HepG2 (cell line): Measurements from ENCODE around the gene FAF2. TPM values are rescaled to one million over a fixed set of nuclear protein-coding genes. Genes with fewer than 3 reads are reported as not detected.

Source experiments
- ARHGAP35 ChIP-seq: sonication (generic); formaldehyde crosslinking; IDR thresholded peaks from 2 replicates; pipeline ENCODE4 v1.9.0; 2022; ENCODE audit warnings: mild to moderate bottlenecking, inconsistent platforms, moderate library complexity, missing genetic modification reagents, borderline replicate concordance
- ASH2L ChIP-seq: fragments of 300-600, 200-600 bp; sonication (generic); IDR thresholded peaks from 2 replicates; pipeline ENCODE4 v1.7.0; 2017; ENCODE audit warnings: low read depth, mild to moderate bottlenecking, moderate library complexity, mixed read lengths, low read length; ENCODE audit not compliant: insufficient read length
- ATF1 ChIP-seq: IDR thresholded peaks from 2 replicates; pipeline ENCODE4 v1.6.1; 2016; ENCODE audit warnings: mild to moderate bottlenecking, control low read depth
- GTF3A ChIP-seq: sonication (generic); formaldehyde crosslinking; conservative IDR thresholded peaks from 2 replicates; pipeline ENCODE4 v1.4.0; 2020; ENCODE audit warnings: mild to moderate bottlenecking, missing genetic modification reagents
- HNF4G ChIP-seq, 2 experiments: sonication (generic) in 1 of 2; formaldehyde crosslinking in 1 of 2; IDR thresholded peaks; 2 replicates each; pipeline versions ENCODE4 v1.4.0 to v1.6.1; 2011 to 2020; ENCODE audit warnings: borderline replicate concordance in 2 of 2, low read depth in 2 of 2, mild to moderate bottlenecking in 2 of 2, low read length in 1 of 2, missing genetic modification reagents in 1 of 2, moderate library complexity in 1 of 2
- KDM4B ChIP-seq: sonication (generic); formaldehyde crosslinking; IDR thresholded peaks from 2 replicates; pipeline ENCODE4 v1.4.0; 2020; ENCODE audit warnings: missing genetic modification reagents
- KDM5B ChIP-seq: sonication (generic); formaldehyde crosslinking; IDR thresholded peaks from 2 replicates; pipeline ENCODE4 v1.4.0; 2020; ENCODE audit warnings: missing genetic modification reagents, mild to moderate bottlenecking, borderline replicate concordance
- MZF1 ChIP-seq: sonication (generic); formaldehyde crosslinking; IDR thresholded peaks from 2 replicates; pipeline ENCODE4 v1.8.1; 2023; ENCODE audit warnings: mild to moderate bottlenecking, missing genetic modification reagents, borderline replicate concordance
- NONO ChIP-seq, 2 experiments: fragments of 450-650 bp in 1 of 2; sonication (generic) in 1 of 2; formaldehyde crosslinking in 1 of 2; IDR thresholded peaks in 1 of 2; conservative IDR thresholded peaks in 1 of 2; 2 replicates each; pipeline versions ENCODE4 v1.6.1 to v1.8.0; 2017 to 2022; ENCODE audit warnings: mild to moderate bottlenecking in 1 of 2, missing genetic modification reagents in 1 of 2, moderate library complexity in 1 of 2
- PHF8 ChIP-seq: sonication (generic); formaldehyde crosslinking; IDR thresholded peaks from 2 replicates; pipeline ENCODE4 v1.5.0; 2020; ENCODE audit warnings: missing genetic modification reagents
- RBM39 ChIP-seq: fragments of 200-400 bp; formaldehyde crosslinking; IDR thresholded peaks from one replicate; pipeline ENCODE4 v1.6.1; 2018; ENCODE audit warnings: antibody characterized with exemption, mild to moderate bottlenecking, low read depth, low read length; ENCODE audit not compliant: poor library complexity, severe bottlenecking
- SIX1 ChIP-seq: sonication (generic); formaldehyde crosslinking; IDR thresholded peaks from 2 replicates; pipeline ENCODE4 v1.4.0; 2020; ENCODE audit warnings: missing genetic modification reagents, borderline replicate concordance
- SRSF9 ChIP-seq: fragments of 200-400 bp; formaldehyde crosslinking; IDR thresholded peaks from 2 replicates; pipeline ENCODE4 v1.6.1; 2018; ENCODE audit warnings: borderline replicate concordance, mild to moderate bottlenecking, low read depth, low read length; ENCODE audit not compliant: insufficient read depth, poor library complexity, severe bottlenecking
- TBL1XR1 ChIP-seq: fragments of 150-350 bp; IDR thresholded peaks from 2 replicates; pipeline ENCODE4 v1.6.1; 2014; ENCODE audit warnings: borderline replicate concordance, low read length; ENCODE audit not compliant: partially characterized antibody
- ZFYVE20 ChIP-seq: sonication (generic); formaldehyde crosslinking; IDR thresholded peaks from 2 replicates; pipeline ENCODE4 v1.8.0; 2023; ENCODE audit warnings: low read depth, mild to moderate bottlenecking, moderate library complexity, missing genetic modification reagents, borderline replicate concordance
- ZNF441 ChIP-seq: sonication (generic); formaldehyde crosslinking; IDR thresholded peaks from 2 replicates; pipeline ENCODE4 v1.7.0; 2021; ENCODE audit warnings: missing genetic modification reagents, borderline replicate concordance
- polyA plus RNA-seq, 8 experiments: library from polyadenylated mRNA; depleted of rRNA in 3 of 8; stranded (reverse) in 7 of 8; unstranded in 1 of 8; fragments of >200 nt; fragmentation: Illumina TruSeq in 4 of 8; extraction: Trizol in 4 of 8; gene quantifications; 2 replicates each; pipeline versions ENCODE4 v1.2.1 to v1.2.3, GENCODE V29; 2011 to 2016; ENCODE audit warnings: low read depth in 4 of 8, missing spikeins in 1 of 8, mixed read lengths in 1 of 8; ENCODE audit not compliant: insufficient read depth in 1 of 8
- total RNA-seq, 5 experiments: library from RNA; depleted of rRNA; stranded (reverse); fragments of >200 nt; fragmentation: Illumina TruSeq; extraction: Trizol; gene quantifications; 2 replicates each; pipeline ENCODE4 v1.2.3, GENCODE V29; 2016; ENCODE audit warnings: low read depth in 1 of 5
- TF ChIP-seq, protein P1 (sequence below): sonication (generic); formaldehyde crosslinking; IDR thresholded peaks from 2 replicates; pipeline ENCODE4 v1.9.0; 2022; ENCODE audit warnings: low read depth, missing genetic modification reagents
- TF ChIP-seq, protein P2 (sequence below): sonication (generic); formaldehyde crosslinking; IDR thresholded peaks from 2 replicates; pipeline ENCODE4 v1.4.0; 2020; ENCODE audit warnings: mild to moderate bottlenecking, missing genetic modification reagents
- TF ChIP-seq, protein P3 (sequence below): sonication (generic); formaldehyde crosslinking; IDR thresholded peaks from 2 replicates; pipeline ENCODE4 v1.5.1; 2020; ENCODE audit warnings: mild to moderate bottlenecking, missing genetic modification reagents, borderline replicate concordance
- TF ChIP-seq, protein P4 (sequence below): sonication (generic); formaldehyde crosslinking; IDR thresholded peaks from 2 replicates; pipeline ENCODE4 v1.8.1; 2022; ENCODE audit warnings: low read depth, mild to moderate bottlenecking, missing genetic modification reagents

The FAF2 gene
- total and polyA plus RNA-seq, 2 of the 13 experiments (the other 11 are each of a cell fraction or from before 2014, with no cell fraction given), result 27.8 to 34.3 TPM

DNA sequence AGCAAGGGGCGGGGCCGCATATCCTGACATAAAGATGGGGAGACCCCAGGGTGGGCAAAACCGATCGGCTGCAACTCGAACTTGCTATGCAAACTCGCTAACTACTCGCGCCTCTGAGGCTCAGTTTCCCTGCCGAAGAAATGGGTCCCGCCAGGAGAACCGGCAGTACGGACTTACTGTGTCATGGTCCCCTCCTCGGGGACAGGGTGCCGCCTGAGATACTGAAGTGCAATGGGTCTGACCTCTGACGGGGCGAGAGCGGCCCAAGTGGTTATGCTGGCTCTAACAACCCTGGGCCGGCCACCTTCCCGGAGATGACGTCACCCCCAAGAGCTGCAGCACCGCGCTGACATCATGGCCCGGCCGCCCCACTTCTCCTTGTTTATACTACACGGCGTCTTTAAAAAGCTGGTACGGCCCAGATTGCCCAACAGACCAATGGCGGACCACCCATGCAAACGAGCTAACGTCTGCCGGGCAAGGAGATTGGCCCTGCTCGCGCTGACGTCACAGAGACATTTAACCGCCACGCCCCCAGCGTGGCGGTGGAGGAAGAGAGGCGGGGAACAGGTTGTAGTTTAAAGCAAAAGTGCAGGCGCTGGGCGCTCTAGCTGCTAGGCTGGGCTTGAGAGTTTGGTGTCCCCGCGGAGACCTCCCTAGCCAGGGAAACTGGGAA is 89.5 kb downstream of the FAF2 start (continued):
- TF ChIP-seq, protein P1, sequence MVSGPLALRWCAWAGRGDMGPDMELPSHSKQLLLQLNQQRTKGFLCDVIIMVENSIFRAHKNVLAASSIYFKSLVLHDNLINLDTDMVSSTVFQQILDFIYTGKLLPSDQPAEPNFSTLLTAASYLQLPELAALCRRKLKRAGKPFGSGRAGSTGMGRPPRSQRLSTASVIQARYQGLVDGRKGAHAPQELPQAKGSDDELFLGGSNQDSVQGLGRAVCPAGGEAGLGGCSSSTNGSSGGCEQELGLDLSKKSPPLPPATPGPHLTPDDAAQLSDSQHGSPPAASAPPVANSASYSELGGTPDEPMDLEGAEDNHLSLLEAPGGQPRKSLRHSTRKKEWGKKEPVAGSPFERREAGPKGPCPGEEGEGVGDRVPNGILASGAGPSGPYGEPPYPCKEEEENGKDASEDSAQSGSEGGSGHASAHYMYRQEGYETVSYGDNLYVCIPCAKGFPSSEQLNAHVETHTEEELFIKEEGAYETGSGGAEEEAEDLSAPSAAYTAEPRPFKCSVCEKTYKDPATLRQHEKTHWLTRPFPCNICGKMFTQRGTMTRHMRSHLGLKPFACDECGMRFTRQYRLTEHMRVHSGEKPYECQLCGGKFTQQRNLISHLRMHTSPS, result no peak
- TF ChIP-seq ZFYVE20 (CRISPR knock-in tag), result no peak
- TF ChIP-seq KDM5B, result peak; percentile 70; the same call in 1 of the 2 replicates
- no peak for TF ChIP-seq HNF4G (IDR thresholded peaks at IDR 0.05; ENCODE audit: borderline replicate concordance, low read depth, low read length)
- 0 out of 2 replicates have a peak, but pooled peaks have one; percentile 12 for TF ChIP-seq HNF4G (CRISPR knock-in tag; IDR thresholded peaks at IDR 0.05; ENCODE audit: borderline replicate concordance, low read depth)
- TF ChIP-seq, protein P2, sequence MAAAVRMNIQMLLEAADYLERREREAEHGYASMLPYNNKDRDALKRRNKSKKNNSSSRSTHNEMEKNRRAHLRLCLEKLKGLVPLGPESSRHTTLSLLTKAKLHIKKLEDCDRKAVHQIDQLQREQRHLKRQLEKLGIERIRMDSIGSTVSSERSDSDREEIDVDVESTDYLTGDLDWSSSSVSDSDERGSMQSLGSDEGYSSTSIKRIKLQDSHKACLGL (CRISPR knock-in tag), result 0 out of 2 replicates have a peak, but pooled peaks have one; percentile 33
- 0 out of 2 replicates have a peak, but pooled peaks have one; percentile 8 for TF ChIP-seq ARHGAP35
- no peak for TF ChIP-seq NONO (IDR thresholded peaks at IDR 0.05)
- peak; percentile 83 for TF ChIP-seq NONO (CRISPR knock-in tag; conservative IDR thresholded peaks at IDR 0.05)
- TF ChIP-seq ZNF441 (CRISPR knock-in tag), result no peak
- no peak for TF ChIP-seq PHF8 (CRISPR knock-in tag)
- peak; percentile 62 for TF ChIP-seq TBL1XR1
- TF ChIP-seq ATF1 (CRISPR knock-in tag), result peak; percentile 92
- TF ChIP-seq SRSF9, result no peak
- TF ChIP-seq, protein P3, sequence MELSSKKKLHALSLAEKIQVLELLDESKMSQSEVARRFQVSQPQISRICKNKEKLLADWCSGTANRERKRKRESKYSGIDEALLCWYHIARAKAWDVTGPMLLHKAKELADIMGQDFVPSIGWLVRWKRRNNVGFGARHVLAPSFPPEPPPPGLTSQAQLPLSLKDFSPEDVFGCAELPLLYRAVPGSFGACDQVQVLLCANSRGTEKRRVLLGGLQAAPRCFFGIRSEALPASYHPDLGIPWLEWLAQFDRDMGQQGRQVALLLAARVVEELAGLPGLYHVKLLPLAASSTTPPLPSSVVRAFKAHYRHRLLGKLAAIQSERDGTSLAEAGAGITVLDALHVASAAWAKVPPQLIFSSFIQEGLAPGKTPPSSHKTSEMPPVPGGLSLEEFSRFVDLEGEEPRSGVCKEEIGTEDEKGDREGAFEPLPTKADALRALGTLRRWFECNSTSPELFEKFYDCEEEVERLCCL (CRISPR knock-in tag), result 0 out of 2 replicates have a peak, but pooled peaks have one; percentile 29
- peak; percentile 51 for TF ChIP-seq RBM39
- peak; percentile 81 for TF ChIP-seq ASH2L
- no peak for TF ChIP-seq KDM4B (CRISPR knock-in tag)
- TF ChIP-seq GTF3A, result no peak
- TF ChIP-seq MZF1 (CRISPR knock-in tag), result peak; percentile 87; the same call in 1 of the 2 replicates
- TF ChIP-seq, protein P4, sequence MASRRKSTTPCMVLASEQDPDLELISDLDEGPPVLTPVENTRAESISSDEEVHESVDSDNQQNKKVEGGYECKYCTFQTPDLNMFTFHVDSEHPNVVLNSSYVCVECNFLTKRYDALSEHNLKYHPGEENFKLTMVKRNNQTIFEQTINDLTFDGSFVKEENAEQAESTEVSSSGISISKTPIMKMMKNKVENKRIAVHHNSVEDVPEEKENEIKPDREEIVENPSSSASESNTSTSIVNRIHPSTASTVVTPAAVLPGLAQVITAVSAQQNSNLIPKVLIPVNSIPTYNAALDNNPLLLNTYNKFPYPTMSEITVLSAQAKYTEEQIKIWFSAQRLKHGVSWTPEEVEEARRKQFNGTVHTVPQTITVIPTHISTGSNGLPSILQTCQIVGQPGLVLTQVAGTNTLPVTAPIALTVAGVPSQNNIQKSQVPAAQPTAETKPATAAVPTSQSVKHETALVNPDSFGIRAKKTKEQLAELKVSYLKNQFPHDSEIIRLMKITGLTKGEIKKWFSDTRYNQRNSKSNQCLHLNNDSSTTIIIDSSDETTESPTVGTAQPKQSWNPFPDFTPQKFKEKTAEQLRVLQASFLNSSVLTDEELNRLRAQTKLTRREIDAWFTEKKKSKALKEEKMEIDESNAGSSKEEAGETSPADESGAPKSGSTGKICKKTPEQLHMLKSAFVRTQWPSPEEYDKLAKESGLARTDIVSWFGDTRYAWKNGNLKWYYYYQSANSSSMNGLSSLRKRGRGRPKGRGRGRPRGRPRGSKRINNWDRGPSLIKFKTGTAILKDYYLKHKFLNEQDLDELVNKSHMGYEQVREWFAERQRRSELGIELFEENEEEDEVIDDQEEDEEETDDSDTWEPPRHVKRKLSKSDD (CRISPR knock-in tag), result peak; percentile 91
- TF ChIP-seq SIX1 (CRISPR knock-in tag), result no peak
